ENCODE results near the gene IGF2R. TPM values are rescaled to one million over a fixed set of nuclear protein-coding genes. Genes with fewer than 3 reads are reported as not detected.

Gene IGF2R
- total RNA-seq, 2 donors from 2014 or later, result 50.8 TPM

DNA sequence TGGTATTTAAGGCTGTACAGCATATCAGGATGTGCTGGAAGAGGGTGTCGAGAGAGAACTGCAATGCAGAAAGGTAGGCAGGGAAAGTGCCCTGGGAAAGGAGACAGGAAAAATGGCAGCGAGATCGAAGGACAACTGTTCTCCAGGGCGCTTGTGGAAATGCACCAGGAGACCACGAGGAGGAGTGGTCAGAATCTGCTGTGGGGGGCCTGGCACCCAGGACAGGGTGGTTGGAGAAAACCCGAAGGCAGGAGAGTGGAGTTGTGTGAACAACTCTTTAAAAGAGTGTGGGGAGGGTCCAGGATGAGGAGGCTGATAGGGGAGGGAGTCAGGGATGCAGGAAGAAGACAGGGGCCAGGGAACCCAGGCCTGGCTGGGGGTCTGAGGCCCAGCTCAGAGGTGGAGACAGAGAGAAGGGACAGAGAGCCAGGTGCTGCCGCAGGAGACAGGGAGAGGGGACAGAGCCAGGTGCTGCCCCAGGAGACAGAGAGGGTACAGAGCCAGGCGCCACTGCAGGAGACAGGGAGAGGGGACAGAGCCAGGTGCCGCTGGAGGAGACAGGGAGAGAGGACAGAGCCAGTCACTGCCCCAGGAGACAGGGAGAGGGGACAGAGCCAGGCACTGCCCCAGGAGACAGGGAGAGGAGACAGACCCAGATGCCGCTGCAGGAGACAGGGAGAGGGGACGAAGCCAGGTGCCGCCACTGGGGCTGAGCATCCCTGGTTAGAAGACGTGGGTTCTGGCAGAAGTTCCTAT is 162.0 kb downstream of the IGF2R start:
- intact Hi-C loops (cut with DNase I), result loop anchor here (10.0 kb wide), 1 partner anchor 324 kb away; no protein-coding TSS in a partner anchor

DNA sequence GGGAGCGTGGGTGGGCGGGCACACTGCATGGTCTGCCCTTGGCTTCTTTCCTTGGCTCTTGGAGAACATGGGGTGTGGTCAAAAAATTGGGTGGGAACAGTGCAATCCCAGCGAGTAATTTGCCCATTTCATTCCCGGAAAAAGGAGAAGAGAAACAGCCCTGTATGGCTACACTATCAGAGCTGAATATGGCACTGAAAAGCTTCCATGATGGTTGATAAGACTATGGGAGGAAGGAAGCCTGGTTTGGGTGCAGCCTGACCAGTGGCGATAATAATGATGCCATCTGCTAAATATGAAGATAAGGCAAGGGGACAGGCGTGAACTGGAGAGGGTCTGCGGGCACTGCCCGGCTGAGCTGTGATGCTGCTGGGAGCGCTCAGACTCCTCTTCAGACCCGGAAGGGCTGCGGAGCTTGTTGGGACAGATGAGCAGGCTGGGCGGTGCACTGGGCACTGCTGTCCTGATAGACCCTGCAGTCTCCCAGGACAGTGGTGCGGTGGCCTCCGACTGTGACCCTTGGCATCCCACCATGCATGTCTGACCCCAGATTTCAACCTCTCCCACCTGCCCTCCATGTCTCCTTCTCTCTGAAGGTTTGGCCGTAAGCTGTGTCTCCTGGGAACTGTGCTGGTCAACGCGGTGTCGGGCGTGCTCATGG is 162.9 kb downstream of the IGF2R start:
- DNase-seq (no peak), ATAC-seq (no peak)
- TF ChIP-seq, protein P1, sequence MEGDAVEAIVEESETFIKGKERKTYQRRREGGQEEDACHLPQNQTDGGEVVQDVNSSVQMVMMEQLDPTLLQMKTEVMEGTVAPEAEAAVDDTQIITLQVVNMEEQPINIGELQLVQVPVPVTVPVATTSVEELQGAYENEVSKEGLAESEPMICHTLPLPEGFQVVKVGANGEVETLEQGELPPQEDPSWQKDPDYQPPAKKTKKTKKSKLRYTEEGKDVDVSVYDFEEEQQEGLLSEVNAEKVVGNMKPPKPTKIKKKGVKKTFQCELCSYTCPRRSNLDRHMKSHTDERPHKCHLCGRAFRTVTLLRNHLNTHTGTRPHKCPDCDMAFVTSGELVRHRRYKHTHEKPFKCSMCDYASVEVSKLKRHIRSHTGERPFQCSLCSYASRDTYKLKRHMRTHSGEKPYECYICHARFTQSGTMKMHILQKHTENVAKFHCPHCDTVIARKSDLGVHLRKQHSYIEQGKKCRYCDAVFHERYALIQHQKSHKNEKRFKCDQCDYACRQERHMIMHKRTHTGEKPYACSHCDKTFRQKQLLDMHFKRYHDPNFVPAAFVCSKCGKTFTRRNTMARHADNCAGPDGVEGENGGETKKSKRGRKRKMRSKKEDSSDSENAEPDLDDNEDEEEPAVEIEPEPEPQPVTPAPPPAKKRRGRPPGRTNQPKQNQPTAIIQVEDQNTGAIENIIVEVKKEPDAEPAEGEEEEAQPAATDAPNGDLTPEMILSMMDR (IDR thresholded peaks at IDR 0.05), result no peak
- no peak for TF ChIP-seq POLR2A (IDR thresholded peaks at IDR 0.05)
- intact Hi-C loops (cut with DNase I), result loop anchor here (10.0 kb wide), 1 partner anchor 323 kb away; no protein-coding TSS in a partner anchor
- Histone ChIP-seq H3K36me3 (replicated peaks in 1 of 2; ENCODE audit: insufficient read depth in 1 of 2, low read depth in 2 of 2) (no peaks in the 10 kb centered on the region), H3K4me3 (no peak overlapping the region), H3K9me3 (no peaks in the 10 kb centered on the region), H3K27ac (no peak overlapping the region), H3K27me3 (no peaks in the 10 kb centered on the region), H3K4me1 (peaks cover 2% of the 10 kb centered on the region)
- 80 to 92% methylated on average over 16 to 17 of the region's 19 CpGs for WGBS, 2 donors

More for the DNA sequence above, 162.0 kb downstream of the IGF2R start:
- H3K4me1 ChIP-seq, result no peaks in the 10 kb centered on the region
- no peak for ATAC-seq
- TF ChIP-seq, protein P1 (IDR thresholded peaks at IDR 0.05), result no peak
- TF ChIP-seq POLR2A (IDR thresholded peaks at IDR 0.05), result no peak
- WGBS, 2 donors, result 89 to 90% methylated on average over 12 to 13 of the region's 13 CpGs
- no peak for DNase-seq
- no peaks in the 10 kb centered on the region for H3K36me3 ChIP-seq (replicated peaks in 1 of 2; ENCODE audit: insufficient read depth in 1 of 2, low read depth in 2 of 2)
- no peak overlapping the region for H3K27ac ChIP-seq
- H3K4me3 ChIP-seq, result no peak overlapping the region
- H3K27me3 ChIP-seq, result no peaks in the 10 kb centered on the region
- H3K9me3 ChIP-seq, result no peaks in the 10 kb centered on the region

GRCh38 chr6:160132297-160132637 is 163.4 kb downstream of the IGF2R start:
- Histone ChIP-seq H3K4me3 (no peak overlapping the region), H3K9me3 (no peaks in the 10 kb centered on the region), H3K27me3 (no peaks in the 10 kb centered on the region), H3K4me1 (peaks cover 7% of the 10 kb centered on the region), H3K36me3 (replicated peaks in 1 of 2; ENCODE audit: insufficient read depth in 1 of 2, low read depth in 2 of 2) (no peaks in the 10 kb centered on the region), H3K27ac (no peak overlapping the region)
- WGBS, 2 donors, result 81 to 84% methylated on average over 4 of the region's 4 CpGs
- no peak for DNase-seq
- no peak for ATAC-seq
- TF ChIP-seq, protein P1 (IDR thresholded peaks at IDR 0.05), result no peak
- no peak for TF ChIP-seq POLR2A (IDR thresholded peaks at IDR 0.05)
- intact Hi-C loops (cut with DNase I), result loop anchor here (10.0 kb wide), 1 partner anchor 323 kb away; no protein-coding TSS in a partner anchor

GRCh38 chr6:160132776-160133338 is 164.0 kb downstream of the IGF2R start:
- ATAC-seq (no peak), DNase-seq (no peak)
- TF ChIP-seq, protein P1 (IDR thresholded peaks at IDR 0.05), result no peak
- TF ChIP-seq POLR2A (IDR thresholded peaks at IDR 0.05), result no peak
- H3K36me3 ChIP-seq (replicated peaks in 1 of 2; ENCODE audit: insufficient read depth in 1 of 2, low read depth in 2 of 2), result no peaks in the 10 kb centered on the region
- intact Hi-C loops (cut with DNase I), result loop anchor here (10.0 kb wide), 1 partner anchor 322 kb away; no protein-coding TSS in a partner anchor
- no peaks in the 10 kb centered on the region for H3K9me3 ChIP-seq
- H3K4me1 ChIP-seq, result peaks cover 13% of the 10 kb centered on the region
- H3K27me3 ChIP-seq, result no peaks in the 10 kb centered on the region
- WGBS, 2 donors, result 79 to 83% methylated on average over 12 of the region's 12 CpGs
- no peak overlapping the region for H3K27ac ChIP-seq
- H3K4me3 ChIP-seq, result no peak overlapping the region
